HCT116 (cell line): ENCODE measurements around the gene DPYSL4. TPM values are rescaled to one million over a fixed set of nuclear protein-coding genes. Genes with fewer than 3 reads are reported as not detected.
"Not testable (repeated sequence)": the region's sequence is repeated elsewhere in the genome, so short reads cannot be mapped to it uniquely, and the experiment has no call there.

Experiments
- ATAC-seq: fragments of 200-7000 bp; cut with Tn5 transposase; 2 replicates; pipeline ENCODE4 v1.9.1; 2020; ENCODE audit warnings: mild to moderate bottlenecking, moderate library complexity
- BruUV-seq: library from RNA; stranded (reverse); fragments of 400-500 nt; replicated peaks from 2 replicates; lab custom pipeline; 2021; lab: Mats Ljungman, UMichigan
- CTCF ChIA-PET: fragments of 300-600 bp; sonication (Branson Sonifier 250); formaldehyde crosslinking; loops from one replicate; lab custom pipeline; 2021; ENCODE audit warnings: antibody characterized with exemption; lab: Charles Lee
- POLR2A ChIA-PET: fragments of 300-600, 350-600 bp; sonication (Branson Sonifier 250); formaldehyde crosslinking; loops from one replicate; lab custom pipeline; 2021; ENCODE audit warnings: antibody characterized with exemption; lab: Charles Lee
- RAD21 ChIA-PET, 2 experiments: fragments of 300-600 bp; sonication (Branson Sonifier 250); formaldehyde crosslinking; loops; one replicate each; lab custom pipeline; 2023; ENCODE audit warnings: low total read pairs in 2 of 2; ENCODE audit not compliant: uncharacterized antibody in 2 of 2, unreplicated experiment in 2 of 2, low non-redundant PET in 1 of 2; lab: Charles Lee
- DNase-seq: peaks from one replicate; pipeline ENCODE4 v3.0.0-alpha.2; 2010; ENCODE audit warnings: low read depth, low spot score
- H2AFZ ChIP-seq: fragments of 200-600 bp; shearing (Covaris generic), sonication (generic); 2 replicates; pipeline ENCODE4 v1.6.1; 2017; ENCODE audit warnings: low read depth, mixed run types, mixed read lengths, antibody characterized with exemption, low read length; ENCODE audit not compliant: poor library complexity, severe bottlenecking
- H3K27ac ChIP-seq: 2 replicates; pipeline ENCODE4 v1.5.1; 2012; ENCODE audit warnings: low read depth, low read length
- H3K27me3 ChIP-seq: fragments of 200-600 bp; sonication (generic); 2 replicates; pipeline ENCODE4 v1.6.1; 2016; ENCODE audit warnings: mixed run types, low read length, mixed read lengths; ENCODE audit not compliant: insufficient read depth
- H3K36me3 ChIP-seq, 2 experiments: fragments of 200-500 bp in 1 of 2; fragments of 200-600 bp in 1 of 2; sonication (Bioruptor generic) in 1 of 2; sonication (generic) in 1 of 2; 2 replicates each; pipeline versions ENCODE4 v1.5.1 to v1.6.1; 2014 to 2016; ENCODE audit warnings: low read length in 2 of 2, inconsistent platforms in 1 of 2, mixed read lengths in 1 of 2, mixed run types in 1 of 2; ENCODE audit not compliant: insufficient read depth in 2 of 2, control insufficient read depth in 1 of 2
- H3K4me1 ChIP-seq, 2 experiments: fragments of 200-600 bp in 1 of 2; sonication (generic) in 1 of 2; 2 replicates each; pipeline versions ENCODE4 v1.5.1 to v1.6.1; 2012 to 2017; ENCODE audit warnings: low read length in 2 of 2, inconsistent platforms in 1 of 2, mild to moderate bottlenecking in 1 of 2, mixed read lengths in 1 of 2, mixed run types in 1 of 2, moderate library complexity in 1 of 2; ENCODE audit not compliant: insufficient read depth in 2 of 2, control insufficient read depth in 1 of 2
- H3K4me2 ChIP-seq: fragments of 200-600 bp; sonication (generic); 2 replicates; pipeline ENCODE4 v1.6.1; 2017; ENCODE audit warnings: mixed run types, low read length, mixed read lengths
- H3K4me3 ChIP-seq, 2 experiments: fragments of 200-600 bp in 1 of 2; sonication (generic) in 1 of 2; replicated peaks in 1 of 2; 2 replicates each; pipeline ENCODE4 v1.5.1; 2011 to 2016; ENCODE audit warnings: low read length in 2 of 2, control low read depth in 1 of 2, low read depth in 1 of 2, mild to moderate bottlenecking in 1 of 2, mixed read lengths in 1 of 2, mixed run types in 1 of 2
- H3K79me2 ChIP-seq: fragments of 200-600 bp; sonication (generic); 2 replicates; pipeline ENCODE4 v1.6.1; 2017; ENCODE audit warnings: mild to moderate bottlenecking, mixed run types, low read length, moderate library complexity, mixed read lengths; ENCODE audit not compliant: insufficient read depth
- H3K9ac ChIP-seq: fragments of 200-600 bp; sonication (generic); 2 replicates; pipeline ENCODE4 v1.6.1; 2016; ENCODE audit warnings: low read length, mixed read lengths
- H3K9me2 ChIP-seq: fragments of 200-600 bp; sonication (generic), shearing (Covaris generic); 2 replicates; pipeline ENCODE4 v1.6.1; 2017; ENCODE audit warnings: mixed run types, mild to moderate bottlenecking, moderate library complexity; ENCODE audit not compliant: insufficient read depth
- H3K9me3 ChIP-seq, 2 experiments: fragments of 200-500 bp in 1 of 2; fragments of 200-600 bp in 1 of 2; sonication (Bioruptor generic) in 1 of 2; sonication (generic) in 1 of 2; 2 replicates each; pipeline ENCODE4 v1.6.1; 2014 to 2017; ENCODE audit warnings: low read length in 2 of 2, mixed read lengths in 2 of 2, inconsistent platforms in 1 of 2, low read depth in 1 of 2, mild to moderate bottlenecking in 1 of 2, mixed run types in 1 of 2, moderate library complexity in 1 of 2; ENCODE audit not compliant: control insufficient read depth in 1 of 2, insufficient read depth in 1 of 2
- H4K20me1 ChIP-seq: fragments of 200-600 bp; sonication (generic), shearing (Covaris generic); 2 replicates; pipeline ENCODE4 v1.6.1; 2017; ENCODE audit warnings: mixed run types, mild to moderate bottlenecking, moderate library complexity; ENCODE audit not compliant: insufficient read depth
- CBX3 ChIP-seq: IDR thresholded peaks from 2 replicates; pipeline ENCODE4 v1.6.1; 2012; ENCODE audit warnings: low read depth
- CEBPB ChIP-seq: IDR thresholded peaks from 2 replicates; pipeline ENCODE4 v1.6.1; 2012; ENCODE audit warnings: low read depth
- CTCF ChIP-seq, 3 experiments: fragments of 200-600 bp in 1 of 3; sonication (generic) in 1 of 3; IDR thresholded peaks in 2 of 3; conservative IDR thresholded peaks in 1 of 3; 2 replicates each; pipeline ENCODE4 v1.5.1; 2012 to 2017; ENCODE audit warnings: low read depth in 2 of 3, low read length in 2 of 3, antibody characterized with exemption in 1 of 3, borderline replicate concordance in 1 of 3, control low read depth in 1 of 3, mild to moderate bottlenecking in 1 of 3, mixed read lengths in 1 of 3, mixed run types in 1 of 3, moderate library complexity in 1 of 3; ENCODE audit not compliant: insufficient read depth in 1 of 3
- EGR1 ChIP-seq: IDR thresholded peaks from 2 replicates; pipeline ENCODE4 v1.6.1; 2012; ENCODE audit warnings: low read depth
- ELF1 ChIP-seq: IDR thresholded peaks from 2 replicates; pipeline ENCODE4 v1.6.1; 2012; ENCODE audit warnings: low read depth, borderline replicate concordance
- POLR2A ChIP-seq: IDR thresholded peaks from 2 replicates; pipeline ENCODE4 v1.7.0; 2011; ENCODE audit warnings: borderline replicate concordance; ENCODE audit not compliant: insufficient read depth, insufficient read length; ENCODE audit errors: extremely low read depth
- POLR2AphosphoS5 ChIP-seq: IDR thresholded peaks from 2 replicates; pipeline ENCODE4 v1.6.1; 2011; ENCODE audit warnings: mild to moderate bottlenecking, low read depth, low read length, moderate library complexity
- RAD21 ChIP-seq: IDR thresholded peaks from 2 replicates; pipeline ENCODE4 v1.6.1; 2012; ENCODE audit warnings: low read depth, mild to moderate bottlenecking
- YY1 ChIP-seq: IDR thresholded peaks from 2 replicates; pipeline ENCODE4 v1.6.1; 2011; ENCODE audit warnings: low read length, low read depth, moderate library complexity, mild to moderate bottlenecking; ENCODE audit not compliant: insufficient replicate concordance; ENCODE audit errors: extremely low read depth
- intact Hi-C: fragments of 100-400 bp; cut with micrococcal nuclease; formaldehyde crosslinking; loops from 2 replicates; pipeline ENCODE4 v1.10.0; 2022
- total RNA-seq: library from RNA; stranded (reverse); gene quantifications from one replicate; pipeline ENCODE4 v1.2.1, GENCODE V29; 2021; ENCODE audit not compliant: unreplicated experiment

Gene DPYSL4
- total RNA-seq, 1 experiment from 2014 or later = 5.4 TPM

- TF ChIP-seq YY1 = no peak
- no peak for TF ChIP-seq EGR1
- TF ChIP-seq RAD21 = no peak
- no peak for TF ChIP-seq CTCF (IDR thresholded peaks at IDR 0.05 in 2 of 3, conservative IDR thresholded peaks at IDR 0.05 in 1 of 3; ENCODE audit: borderline replicate concordance in 1 of 3, insufficient read depth in 1 of 3, low read depth in 2 of 3, low read length in 2 of 3)
- TF ChIP-seq ELF1 = no peak
- TF ChIP-seq CEBPB = no peak
- no peak for TF ChIP-seq POLR2AphosphoS5
- no peak for TF ChIP-seq POLR2A
- no peak for TF ChIP-seq CBX3
- TF ChIP-seq, all 23 proteins: peak for 0
Measured at GRCh38 chr10:132220061-132220460, 33.3 kb downstream of the DPYSL4 start (continued).

- CTCF ChIA-PET, H3K27ac ChIP-seq, H2AFZ ChIP-seq, RAD21 ChIA-PET, ATAC-seq, H3K4me1 ChIP-seq, POLR2A ChIA-PET, intact Hi-C loops, DNase-seq, H3K27me3 ChIP-seq, H4K20me1 ChIP-seq, H3K4me3 ChIP-seq, H3K9me3 ChIP-seq, H3K9me2 ChIP-seq, H3K36me3 ChIP-seq, BruUV-seq, H3K79me2 ChIP-seq, H3K4me2 ChIP-seq, H3K9ac ChIP-seq: not testable (repeated sequence)
Measured at GRCh38 chr10:132220996-132221395, 34.2 kb downstream of the DPYSL4 start.
